Measurements from ENCODE around the gene ATP6V0D1. TPM values are rescaled to one million over a fixed set of nuclear protein-coding genes. Genes with fewer than 3 reads are reported as not detected.

Gene ATP6V0D1
- total and polyA plus RNA-seq, 2 of the 4 experiments (the other 2 are of a cell fraction), result 112 to 124 TPM

GRCh38 chr16:67395458-67396158 is 85.3 kb downstream of the ATP6V0D1 start:
- Histone ChIP-seq H3K4me3 (ENCODE audit: insufficient read depth, low read depth, low read length) (no peak overlapping the region), H3K27ac (ENCODE audit: insufficient read depth, low read length) (no peak overlapping the region), H3K4ac (ENCODE audit: low read depth, low read length) (peak overlapping the region; percentile 39; the same call in 1 of the 2 replicates), H3K79me1 (ENCODE audit: low read depth in 1 of 2, low read length in 2 of 2) (no peaks in the 10 kb centered on the region), H4K8ac (ENCODE audit: low read depth in 2 of 2, low read length in 2 of 2) (no peak overlapping the region), H3K9me1 (ENCODE audit: insufficient read depth, low read length) (peaks cover 5% of the 10 kb centered on the region; the same call in 1 of the 2 replicates), H3K27me3 (ENCODE audit: control insufficient read depth, insufficient read depth, low read length) (no peaks in the 10 kb centered on the region), H3K4me1 (ENCODE audit: control insufficient read depth, insufficient read depth, low read length) (peaks cover 16% of the 10 kb centered on the region), H4K5ac (ENCODE audit: low read depth, low read length) (no peak overlapping the region), H3K18ac (ENCODE audit: low read depth, low read length) (no peak overlapping the region), H3K9me3 (ENCODE audit: control insufficient read depth, insufficient read depth, low read length) (no peaks in the 10 kb centered on the region), H2AFZ (replicated peaks; ENCODE audit: low read length, poor library complexity) (peak overlapping the region; percentile 79), H3K14ac (replicated peaks; ENCODE audit: low read depth, low read length) (no peak overlapping the region), H2BK15ac (ENCODE audit: low read depth, low read length) (no peak overlapping the region), H4K91ac (ENCODE audit: insufficient read depth, low read depth, low read length) (no peak overlapping the region), H2BK5ac (ENCODE audit: low read depth, low read length, poor library complexity, severe bottlenecking) (no peak overlapping the region), H2BK20ac (ENCODE audit: low read depth, low read length) (no peak overlapping the region), H3K4me2 (ENCODE audit: low read depth, low read length) (no peak overlapping the region), H3K36me3 (ENCODE audit: control insufficient read depth, insufficient read depth, low read length) (no peaks in the 10 kb centered on the region), H2AK5ac (ENCODE audit: low read depth, low read length) (peak overlapping the region; percentile 45; the same call in 1 of the 2 replicates), H3K56ac (ENCODE audit: extremely low read depth, insufficient read depth, low read length) (no peak overlapping the region), H2AK9ac (replicated peaks; ENCODE audit: low read depth, low read length, poor library complexity) (peak overlapping the region; percentile 75), H2BK120ac (ENCODE audit: low read depth, low read length) (no peak overlapping the region; the same call in 1 of the 2 replicates), H4K20me1 (ENCODE audit: insufficient read depth, low read length) (no peaks in the 10 kb centered on the region), H3K9ac (ENCODE audit: low read depth, low read length) (no peak overlapping the region), H3K23ac (ENCODE audit: low read depth, low read length) (no peak overlapping the region)
- intact Hi-C loops (cut with micrococcal nuclease) (no loop called here), dilution Hi-C loops (cut with HindIII; ENCODE audit: low sequenced_read_pairs, unreplicated experiment) (no loop called here), in situ Hi-C loops (cut with MboI; ENCODE audit: low sequenced_read_pairs) (no loop called here)
- ChIA-PET CTCF (no interaction called here), POLR2A (ENCODE audit: unreplicated experiment) (no interaction called here)
- ATAC-seq (ENCODE audit: low read depth) (no peak), DNase-seq (peak; percentile 72)
- 81% methylated on average over 4 of the region's 13 CpGs; no CpG with 5 or more reads in 1 of the 2 experiments for WGBS, 2 experiments (ENCODE audit: extremely low coverage in 2 of 2, insufficient read length in 1 of 2)
- no peak for TF ChIP-seq CTCF (conservative IDR thresholded peaks at IDR 0.05; ENCODE audit: low read depth, low read length)
- TF ChIP-seq NFE2L2 (IDR thresholded peaks at IDR 0.05; ENCODE audit: low read depth, low read length), result no peak
- TF ChIP-seq MXI1 (IDR thresholded peaks at IDR 0.05; ENCODE audit: borderline replicate concordance, low read depth, low read length), result no peak
- TF ChIP-seq SMC3 (IDR thresholded peaks at IDR 0.05; ENCODE audit: low read depth, low read length), result no peak
- TF ChIP-seq FOS (IDR thresholded peaks at IDR 0.05; ENCODE audit: low read depth, low read length), result no peak
- no peak for TF ChIP-seq ELK1 (IDR thresholded peaks at IDR 0.05; ENCODE audit: borderline replicate concordance, low read depth, low read length)
- no TSS peak for BruUV-seq (replicated peaks)
